GM12875 (cell line): ENCODE measurements around the gene ATL1.

Experiments
- H3K4me3 ChIP-seq: one replicate; pipeline ENCODE4 v1.5.1; 2011; ENCODE audit warnings: low read depth, low read length, control low read depth
- CTCF ChIP-seq: IDR thresholded peaks from 2 replicates; pipeline ENCODE4 v1.5.1; 2011; ENCODE audit warnings: low read depth, mild to moderate bottlenecking, control low read depth, inconsistent platforms, low read length, moderate library complexity, borderline replicate concordance; ENCODE audit not compliant: insufficient read depth

Gene ATL1

GRCh38 chr14:50523271-50524041, 36.5 kb upstream of the ATL1 start:
- no peak overlapping the region for H3K4me3 ChIP-seq
- TF ChIP-seq CTCF, result no peak

GRCh38 chr14:50524060-50524459, 35.9 kb upstream of the ATL1 start:
- no peak for TF ChIP-seq CTCF
- no peak overlapping the region for H3K4me3 ChIP-seq

DNA sequence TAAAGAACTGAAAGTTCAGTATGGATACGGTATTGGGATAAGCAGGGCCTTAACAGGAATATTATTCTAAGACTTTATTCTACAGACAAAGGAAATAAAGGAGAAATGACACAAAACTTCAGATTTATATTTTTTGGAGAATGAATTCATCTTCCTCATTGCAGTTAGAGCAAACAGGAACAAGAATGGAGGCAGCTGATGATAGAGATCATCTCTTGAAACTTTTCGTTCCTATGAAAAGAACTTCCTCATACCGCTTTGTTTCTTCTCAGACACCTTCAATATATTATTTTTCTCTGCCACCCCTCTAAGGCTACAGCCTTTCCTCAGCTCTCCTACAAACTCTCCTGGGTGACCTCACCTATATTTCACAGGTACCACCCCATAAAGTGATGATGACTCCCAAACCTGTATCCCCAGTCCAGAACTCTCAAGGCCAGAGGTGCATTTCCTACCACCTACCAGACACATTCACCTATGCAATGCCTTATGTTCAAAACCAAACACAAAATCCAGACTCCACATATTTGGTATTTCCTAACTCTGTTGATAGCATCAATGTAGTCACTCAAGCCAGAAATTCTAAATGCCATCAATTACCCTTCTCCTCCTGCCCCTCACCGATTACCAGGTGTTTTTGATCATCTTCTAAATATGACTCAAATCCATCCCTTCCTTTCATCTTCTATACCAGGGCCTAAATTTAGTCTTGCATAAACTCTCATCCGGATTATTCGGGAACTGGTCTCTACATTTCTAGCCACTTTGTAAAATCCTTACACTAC, 35.0 kb upstream of the ATL1 start:
- H3K4me3 ChIP-seq, result no peak overlapping the region
- TF ChIP-seq CTCF, result no peak

DNA sequence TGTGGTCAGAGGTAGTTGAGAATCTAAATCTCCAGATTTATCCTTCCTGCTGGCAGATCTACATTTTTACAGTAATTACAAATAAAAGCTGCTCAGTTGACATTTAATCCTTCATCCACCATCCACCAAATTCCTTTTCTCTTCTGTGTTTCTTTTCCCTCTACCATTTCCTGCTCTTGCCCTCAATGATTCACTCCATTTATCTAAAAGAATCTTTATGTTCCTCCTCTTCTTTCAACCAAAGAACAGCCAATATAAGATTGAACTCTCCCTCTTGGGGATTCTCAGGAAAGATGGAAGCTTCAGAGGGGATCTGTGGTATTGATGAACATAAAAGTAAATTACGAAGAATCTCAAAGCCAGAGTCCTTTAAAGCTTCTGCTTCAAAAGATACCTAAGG, 31.9 kb upstream of the ATL1 start:
- H3K4me3 ChIP-seq, result no peak overlapping the region
- no peak for TF ChIP-seq CTCF

DNA sequence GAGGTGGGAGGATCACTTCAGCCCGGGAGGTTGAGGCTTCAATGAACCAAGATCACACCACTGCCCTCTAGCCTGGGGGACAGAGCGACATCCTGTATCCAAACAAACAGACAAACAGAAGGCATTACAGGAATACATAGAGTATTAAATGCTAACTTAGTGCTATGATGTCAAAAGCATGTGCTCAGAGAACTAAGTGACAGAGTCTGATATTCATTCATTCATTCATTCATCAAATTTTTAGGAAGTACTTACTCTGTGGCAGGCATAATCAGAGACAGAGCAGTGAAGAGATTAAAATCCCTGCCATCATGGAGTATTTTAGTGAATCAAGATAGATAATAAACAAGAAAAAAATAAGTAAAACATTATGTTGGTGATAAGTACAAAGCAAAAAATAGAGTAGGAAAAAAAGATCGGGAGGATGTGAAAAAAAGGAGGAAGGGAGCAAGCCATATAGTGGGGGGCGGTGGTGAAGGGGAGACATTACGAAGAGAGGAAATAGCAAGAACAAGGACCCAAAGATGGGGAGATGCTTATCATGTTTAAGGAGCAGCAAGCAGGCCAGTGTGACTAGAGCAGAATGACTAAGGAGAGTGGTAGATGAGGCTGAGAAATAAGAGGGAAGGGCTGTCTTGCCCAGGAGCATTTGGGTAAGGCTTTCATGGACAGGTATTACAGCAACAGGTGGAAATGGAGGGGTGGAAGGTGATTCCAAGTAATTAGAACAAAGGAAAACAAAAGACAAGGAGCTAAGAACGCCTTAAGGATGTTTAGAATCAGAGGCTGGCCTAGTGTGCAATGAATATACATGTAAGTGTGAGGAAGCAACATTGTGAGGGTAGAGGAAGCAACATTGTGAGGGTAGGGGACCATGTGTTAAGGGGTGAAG, 30.4 kb upstream of the ATL1 start:
- no peak overlapping the region for H3K4me3 ChIP-seq
- no peak for TF ChIP-seq CTCF

- no peak overlapping the region for H3K4me3 ChIP-seq
- no peak for TF ChIP-seq CTCF
These were observed 29.6 kb upstream of the ATL1 start for GRCh38 chr14:50530358-50530757.
